ENCODE data around the gene GPR161. TPM values are rescaled to one million over a fixed set of nuclear protein-coding genes. Genes with fewer than 3 reads are reported as not detected.

The GPR161 gene
- total RNA-seq, 1 donor from 2014 or later, result 36.4 TPM

DNA sequence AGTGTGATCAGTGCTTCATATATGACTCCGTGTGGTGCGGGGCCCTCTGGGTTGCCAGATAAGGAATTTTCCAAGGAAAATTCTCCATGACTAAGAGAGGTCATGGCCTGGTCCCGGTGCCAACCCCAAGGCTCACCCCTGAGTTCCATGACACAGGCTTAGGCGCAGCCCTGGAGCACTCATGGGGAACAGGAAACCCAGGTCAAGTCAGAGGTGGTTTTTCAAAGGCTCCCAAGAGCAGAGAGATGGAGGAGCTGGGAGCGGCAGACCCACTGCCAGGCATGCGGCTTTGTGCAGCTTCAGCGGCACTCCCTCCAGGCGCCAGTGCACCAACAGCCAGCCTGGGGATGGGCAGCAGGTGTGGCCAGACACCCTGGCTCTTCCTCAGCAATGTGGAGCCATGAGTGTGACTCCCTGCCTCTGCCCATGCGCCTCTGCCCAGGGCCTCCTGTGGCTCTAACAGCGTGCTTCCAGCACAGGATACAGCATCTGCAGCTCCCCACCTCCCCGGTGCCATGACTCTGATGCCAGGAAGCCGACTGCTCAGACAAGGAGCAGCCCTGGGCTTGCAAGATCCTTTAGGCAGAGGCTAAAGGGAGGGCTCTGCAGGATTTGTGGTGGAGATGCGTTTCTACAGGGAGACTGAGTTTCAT lies 47.3 kb downstream of the GPR161 start:
- no peak for DNase-seq (ENCODE audit: low spot score in 2 of 2, unreplicated experiment in 2 of 2)
- Mint-ChIP-seq H3K4me1 (no peaks in the 10 kb centered on the region), H3K36me3 (peaks cover 18% of the 10 kb centered on the region), H3K27me3 (ENCODE audit: low read depth) (no peaks in the 10 kb centered on the region), H3K9me3 (no peaks in the 10 kb centered on the region), H3K27ac (no peak overlapping the region), H3K4me3 (no peak overlapping the region)
- TF ChIP-seq, protein P1, sequence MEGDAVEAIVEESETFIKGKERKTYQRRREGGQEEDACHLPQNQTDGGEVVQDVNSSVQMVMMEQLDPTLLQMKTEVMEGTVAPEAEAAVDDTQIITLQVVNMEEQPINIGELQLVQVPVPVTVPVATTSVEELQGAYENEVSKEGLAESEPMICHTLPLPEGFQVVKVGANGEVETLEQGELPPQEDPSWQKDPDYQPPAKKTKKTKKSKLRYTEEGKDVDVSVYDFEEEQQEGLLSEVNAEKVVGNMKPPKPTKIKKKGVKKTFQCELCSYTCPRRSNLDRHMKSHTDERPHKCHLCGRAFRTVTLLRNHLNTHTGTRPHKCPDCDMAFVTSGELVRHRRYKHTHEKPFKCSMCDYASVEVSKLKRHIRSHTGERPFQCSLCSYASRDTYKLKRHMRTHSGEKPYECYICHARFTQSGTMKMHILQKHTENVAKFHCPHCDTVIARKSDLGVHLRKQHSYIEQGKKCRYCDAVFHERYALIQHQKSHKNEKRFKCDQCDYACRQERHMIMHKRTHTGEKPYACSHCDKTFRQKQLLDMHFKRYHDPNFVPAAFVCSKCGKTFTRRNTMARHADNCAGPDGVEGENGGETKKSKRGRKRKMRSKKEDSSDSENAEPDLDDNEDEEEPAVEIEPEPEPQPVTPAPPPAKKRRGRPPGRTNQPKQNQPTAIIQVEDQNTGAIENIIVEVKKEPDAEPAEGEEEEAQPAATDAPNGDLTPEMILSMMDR (IDR thresholded peaks at IDR 0.05; ENCODE audit: unreplicated experiment), result no peak

DNA sequence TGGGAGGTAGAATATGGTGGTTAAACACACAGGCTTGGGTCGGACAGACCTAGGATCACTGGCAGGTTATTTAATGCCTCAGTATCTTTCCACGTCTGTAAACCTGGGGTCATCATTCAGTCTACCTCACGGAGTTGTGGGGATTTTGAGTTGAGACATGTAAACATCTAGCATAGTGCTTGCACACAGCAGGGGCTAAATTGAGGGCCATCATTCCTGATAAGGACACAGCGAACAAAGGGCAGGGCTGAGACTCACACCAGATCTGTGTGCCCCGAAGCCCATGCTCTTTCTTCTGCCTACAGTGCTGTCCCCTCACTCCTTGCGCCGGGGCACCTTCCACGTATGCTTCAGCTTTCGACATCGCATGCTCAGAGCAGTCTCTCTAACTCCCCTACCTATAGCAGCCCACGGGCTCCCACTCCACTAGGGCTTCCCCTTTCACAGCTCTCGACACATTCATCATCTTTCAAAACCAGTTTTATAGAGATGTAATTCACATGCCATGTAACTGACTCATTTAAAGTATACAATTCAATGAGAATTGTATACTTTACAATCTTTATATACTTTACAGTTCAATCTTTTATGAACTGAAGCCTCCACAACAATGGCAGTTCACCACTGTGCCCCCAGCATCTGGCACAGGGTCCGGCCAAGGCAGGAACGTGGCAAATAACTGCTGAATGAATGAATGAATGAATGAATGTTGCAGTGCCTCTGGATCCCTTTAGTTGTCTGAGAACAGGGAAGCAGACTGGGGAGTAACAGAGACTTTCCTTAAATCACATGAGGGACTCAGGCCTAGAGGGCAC lies 48.0 kb downstream of the GPR161 start:
- DNase-seq (ENCODE audit: low spot score in 2 of 2, unreplicated experiment in 2 of 2), result no peak
- Mint-ChIP-seq H3K9me3 (no peaks in the 10 kb centered on the region), H3K4me1 (no peaks in the 10 kb centered on the region), H3K27me3 (ENCODE audit: low read depth) (no peaks in the 10 kb centered on the region), H3K27ac (no peak overlapping the region), H3K4me3 (no peak overlapping the region), H3K36me3 (peaks cover 12% of the 10 kb centered on the region)
- TF ChIP-seq, protein P1 (IDR thresholded peaks at IDR 0.05; ENCODE audit: unreplicated experiment), result no peak

DNA sequence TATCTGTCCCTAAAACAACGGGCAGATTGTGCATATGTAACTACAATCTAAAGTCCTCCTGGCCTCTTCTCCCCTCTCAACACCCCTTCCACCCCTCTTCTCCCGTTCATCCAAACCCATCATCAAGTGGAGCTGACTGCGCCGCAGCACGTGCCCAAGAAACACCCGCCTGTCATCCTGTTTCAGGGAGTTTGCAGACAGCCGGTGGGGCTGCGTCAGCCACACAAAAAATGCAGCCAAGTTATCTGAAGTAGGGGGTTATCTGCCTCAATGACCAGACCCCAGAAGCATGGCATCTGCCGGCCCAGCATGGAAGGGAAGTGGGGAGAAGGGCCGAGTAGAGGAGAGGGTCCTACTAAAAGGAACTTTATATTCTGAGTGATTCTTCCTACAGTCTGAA lies 49.0 kb downstream of the GPR161 start:
- Mint-ChIP-seq H3K4me1 (no peaks in the 10 kb centered on the region), H3K27me3 (ENCODE audit: low read depth) (no peaks in the 10 kb centered on the region), H3K36me3 (peaks cover 12% of the 10 kb centered on the region), H3K9me3 (no peaks in the 10 kb centered on the region), H3K4me3 (no peak overlapping the region), H3K27ac (peak overlapping the region; percentile 2)
- TF ChIP-seq, protein P1 (IDR thresholded peaks at IDR 0.05; ENCODE audit: unreplicated experiment), result no peak
- DNase-seq (ENCODE audit: low spot score in 2 of 2, unreplicated experiment in 2 of 2), result no peak

DNA sequence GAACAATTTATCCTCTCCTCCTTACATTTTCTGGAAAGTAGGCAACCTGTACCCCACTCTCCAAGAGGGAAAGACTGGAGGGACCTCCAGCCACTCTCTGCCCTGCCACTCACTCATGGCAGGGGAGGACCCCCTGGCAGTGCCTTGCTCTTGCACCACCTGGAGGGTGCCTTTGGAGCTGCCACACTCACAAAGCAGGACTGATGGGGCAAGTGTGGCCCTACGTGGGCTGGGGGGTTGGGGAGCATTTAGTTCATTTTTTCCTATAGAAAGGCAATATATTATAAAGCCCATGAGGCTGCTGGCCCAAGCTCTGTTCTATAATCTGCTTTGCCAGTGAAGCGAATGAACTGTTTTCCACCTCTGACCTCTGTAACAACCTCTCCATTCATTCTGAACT lies 50.3 kb downstream of the GPR161 start:
- TF ChIP-seq, protein P1 (IDR thresholded peaks at IDR 0.05; ENCODE audit: unreplicated experiment), result no peak
- Mint-ChIP-seq H3K27ac (no peak overlapping the region), H3K9me3 (no peaks in the 10 kb centered on the region), H3K4me1 (no peaks in the 10 kb centered on the region), H3K27me3 (ENCODE audit: low read depth) (no peaks in the 10 kb centered on the region), H3K36me3 (peaks cover 12% of the 10 kb centered on the region), H3K4me3 (no peak overlapping the region)
- DNase-seq (ENCODE audit: low spot score in 2 of 2, unreplicated experiment in 2 of 2), result no peak

DNA sequence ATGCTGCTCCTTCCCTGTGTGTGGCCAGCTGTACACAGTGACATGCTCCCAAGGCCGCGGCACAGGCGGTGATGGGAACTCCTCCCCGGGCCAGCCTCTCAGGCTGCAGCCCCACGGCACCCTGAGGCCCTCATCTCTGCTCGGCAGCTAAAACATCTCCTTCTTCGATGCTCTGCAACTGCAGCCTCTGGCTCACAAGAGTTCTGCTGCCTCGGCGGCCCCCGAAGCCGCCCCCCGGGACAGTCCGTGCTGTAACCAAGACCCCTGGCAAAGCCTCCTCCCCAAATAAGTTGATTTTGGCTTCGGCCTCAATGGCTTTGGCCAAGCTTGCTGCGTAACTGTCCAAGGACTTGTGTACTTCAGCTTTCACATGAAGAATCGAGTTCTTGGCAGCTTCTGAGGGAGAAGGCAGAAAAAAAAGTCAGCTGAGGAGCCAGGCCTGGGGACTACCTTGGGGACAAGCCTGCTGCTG lies 51.3 kb downstream of the GPR161 start:
- peaks cover 12% of the 10 kb centered on the region for H3K36me3 Mint-ChIP-seq

More for the DNA sequence above, 51.3 kb downstream of the GPR161 start:
- no peak for DNase-seq (ENCODE audit: low spot score in 2 of 2, unreplicated experiment in 2 of 2)
- no peaks in the 10 kb centered on the region for H3K27me3 Mint-ChIP-seq (ENCODE audit: low read depth)
- no peak overlapping the region for H3K4me3 Mint-ChIP-seq
- H3K4me1 Mint-ChIP-seq, result no peaks in the 10 kb centered on the region
- no peak overlapping the region for H3K27ac Mint-ChIP-seq
- TF ChIP-seq, protein P1 (IDR thresholded peaks at IDR 0.05; ENCODE audit: unreplicated experiment), result no peak
- no peaks in the 10 kb centered on the region for H3K9me3 Mint-ChIP-seq
